A673 (cell line): ENCODE measurements around the gene KLC4. TPM values are rescaled to one million over a fixed set of nuclear protein-coding genes. Genes with fewer than 3 reads are reported as not detected.
A peak's percentile ranks its signal among the peaks of the same experiment; 100 is the strongest.

ENCODE experiments used
- BruUV-seq: library from RNA; stranded (reverse); fragments of 400-500 nt; replicated peaks from 2 replicates; lab custom pipeline; 2021; lab: Mats Ljungman, UMichigan
- CTCF ChIA-PET: fragments of 300-600 bp; sonication (Branson Sonifier 250); formaldehyde crosslinking; loops from one replicate; lab custom pipeline; 2022; ENCODE audit warnings: antibody characterized with exemption; lab: Charles Lee
- POLR2A ChIA-PET: fragments of 300-600 bp; sonication (Branson Sonifier 250); formaldehyde crosslinking; loops from one replicate; lab custom pipeline; 2022; ENCODE audit warnings: antibody characterized with exemption; ENCODE audit not compliant: low non-redundant PET; lab: Charles Lee
- DNase-seq: peaks from one replicate; pipeline ENCODE4 v3.0.0-alpha.2; 2015; ENCODE audit warnings: low spot score
- H3K27ac ChIP-seq: fragments of 200-600 bp; sonication (generic); 2 replicates; pipeline ENCODE4 v1.5.1; 2016; ENCODE audit warnings: mixed run types, low read depth, mild to moderate bottlenecking, mixed read lengths, antibody characterized with exemption, low read length; ENCODE audit not compliant: poor library complexity, severe bottlenecking
- H3K27me3 ChIP-seq: fragments of 200-600 bp; sonication (generic); replicated peaks from 2 replicates; pipeline ENCODE4 v1.6.1; 2017; ENCODE audit warnings: mixed run types, low read depth, mild to moderate bottlenecking, mixed read lengths, antibody characterized with exemption, low read length; ENCODE audit not compliant: insufficient read depth, poor library complexity
- H3K36me3 ChIP-seq: fragments of 200-600 bp; sonication (generic); 2 replicates; pipeline ENCODE4 v1.6.1; 2016; ENCODE audit warnings: mixed run types, mild to moderate bottlenecking, mixed read lengths, antibody characterized with exemption, low read length; ENCODE audit not compliant: insufficient read depth, poor library complexity, severe bottlenecking
- H3K4me1 ChIP-seq: fragments of 200-600 bp; sonication (generic); 2 replicates; pipeline ENCODE4 v1.6.1; 2017; ENCODE audit warnings: mixed run types, mild to moderate bottlenecking, mixed read lengths, antibody characterized with exemption, low read length; ENCODE audit not compliant: insufficient read depth, poor library complexity, severe bottlenecking
- H3K4me3 ChIP-seq: fragments of 200-600 bp; sonication (generic); 2 replicates; pipeline ENCODE4 v1.5.1; 2016; ENCODE audit warnings: low read depth, mixed run types, mild to moderate bottlenecking, mixed read lengths, low read length; ENCODE audit not compliant: poor library complexity, severe bottlenecking
- H3K9me3 ChIP-seq: fragments of 200-600 bp; sonication (generic); 2 replicates; pipeline ENCODE4 v1.6.1; 2016; ENCODE audit warnings: mixed run types, low read depth, mild to moderate bottlenecking, mixed read lengths, antibody characterized with exemption, low read length; ENCODE audit not compliant: poor library complexity, severe bottlenecking
- EZH2 ChIP-seq: fragments of 200-600 bp; sonication (generic); IDR thresholded peaks from 2 replicates; pipeline ENCODE4 v1.6.1; 2017; ENCODE audit warnings: borderline replicate concordance, low read depth, mild to moderate bottlenecking, mixed read lengths, antibody characterized with exemption, low read length; ENCODE audit not compliant: poor library complexity, severe bottlenecking
- intact Hi-C: fragments of 100-400 bp; cut with micrococcal nuclease; formaldehyde crosslinking; loops from one replicate; pipeline ENCODE4 v1.10.0; 2022; ENCODE audit not compliant: unreplicated experiment
- total RNA-seq: library from RNA; stranded (reverse); gene quantifications from 2 replicates; pipeline ENCODE4 v1.2.3, GENCODE V29; 2021
- TF ChIP-seq, protein P1 (sequence below): fragments of 300-800, 200-600 bp; sonication (generic); conservative IDR thresholded peaks from 2 replicates; pipeline ENCODE4 v1.5.1; 2017; ENCODE audit warnings: low read depth, mild to moderate bottlenecking, antibody characterized with exemption, low read length, moderate library complexity, mixed read lengths

The KLC4 gene
- total RNA-seq, 1 experiment from 2014 or later, result 21.3 TPM

GRCh38 chr6:43058531-43058930 is 900 bp upstream of the KLC4 start:
- H3K27me3 ChIP-seq, result no peaks in the 10 kb centered on the region
- peaks cover 18% of the 10 kb centered on the region for H3K4me1 ChIP-seq
- H3K4me3 ChIP-seq, result peak overlapping the region; percentile 88
- ChIA-PET POLR2A (no interaction called here), CTCF (no interaction called here)
- H3K9me3 ChIP-seq, result no peaks in the 10 kb centered on the region
- no TSS peak for BruUV-seq
- TF ChIP-seq, protein P1, sequence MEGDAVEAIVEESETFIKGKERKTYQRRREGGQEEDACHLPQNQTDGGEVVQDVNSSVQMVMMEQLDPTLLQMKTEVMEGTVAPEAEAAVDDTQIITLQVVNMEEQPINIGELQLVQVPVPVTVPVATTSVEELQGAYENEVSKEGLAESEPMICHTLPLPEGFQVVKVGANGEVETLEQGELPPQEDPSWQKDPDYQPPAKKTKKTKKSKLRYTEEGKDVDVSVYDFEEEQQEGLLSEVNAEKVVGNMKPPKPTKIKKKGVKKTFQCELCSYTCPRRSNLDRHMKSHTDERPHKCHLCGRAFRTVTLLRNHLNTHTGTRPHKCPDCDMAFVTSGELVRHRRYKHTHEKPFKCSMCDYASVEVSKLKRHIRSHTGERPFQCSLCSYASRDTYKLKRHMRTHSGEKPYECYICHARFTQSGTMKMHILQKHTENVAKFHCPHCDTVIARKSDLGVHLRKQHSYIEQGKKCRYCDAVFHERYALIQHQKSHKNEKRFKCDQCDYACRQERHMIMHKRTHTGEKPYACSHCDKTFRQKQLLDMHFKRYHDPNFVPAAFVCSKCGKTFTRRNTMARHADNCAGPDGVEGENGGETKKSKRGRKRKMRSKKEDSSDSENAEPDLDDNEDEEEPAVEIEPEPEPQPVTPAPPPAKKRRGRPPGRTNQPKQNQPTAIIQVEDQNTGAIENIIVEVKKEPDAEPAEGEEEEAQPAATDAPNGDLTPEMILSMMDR, result no peak
- no peak for TF ChIP-seq EZH2
- DNase-seq, result no peak
- peak overlapping the region; percentile 84 for H3K27ac ChIP-seq
- intact Hi-C loops, result no loop called here
- H3K36me3 ChIP-seq, result peaks cover 8% of the 10 kb centered on the region

GRCh38 chr6:43060034-43060754 is 763 bp downstream of the KLC4 start:
- POLR2A ChIA-PET, result no interaction called here
- DNase-seq, result no peak
- CTCF ChIA-PET, result no interaction called here
- intact Hi-C loops, result no loop called here
- TF ChIP-seq, protein P1, result no peak
- no peak for TF ChIP-seq EZH2
- Histone ChIP-seq H3K27me3 (no peaks in the 10 kb centered on the region), H3K4me3 (peak overlapping the region; percentile 88), H3K4me1 (peaks cover 13% of the 10 kb centered on the region), H3K36me3 (peaks cover 8% of the 10 kb centered on the region), H3K27ac (peak overlapping the region; percentile 84), H3K9me3 (no peaks in the 10 kb centered on the region)
- TSS peak; percentile 65 for BruUV-seq

DNA sequence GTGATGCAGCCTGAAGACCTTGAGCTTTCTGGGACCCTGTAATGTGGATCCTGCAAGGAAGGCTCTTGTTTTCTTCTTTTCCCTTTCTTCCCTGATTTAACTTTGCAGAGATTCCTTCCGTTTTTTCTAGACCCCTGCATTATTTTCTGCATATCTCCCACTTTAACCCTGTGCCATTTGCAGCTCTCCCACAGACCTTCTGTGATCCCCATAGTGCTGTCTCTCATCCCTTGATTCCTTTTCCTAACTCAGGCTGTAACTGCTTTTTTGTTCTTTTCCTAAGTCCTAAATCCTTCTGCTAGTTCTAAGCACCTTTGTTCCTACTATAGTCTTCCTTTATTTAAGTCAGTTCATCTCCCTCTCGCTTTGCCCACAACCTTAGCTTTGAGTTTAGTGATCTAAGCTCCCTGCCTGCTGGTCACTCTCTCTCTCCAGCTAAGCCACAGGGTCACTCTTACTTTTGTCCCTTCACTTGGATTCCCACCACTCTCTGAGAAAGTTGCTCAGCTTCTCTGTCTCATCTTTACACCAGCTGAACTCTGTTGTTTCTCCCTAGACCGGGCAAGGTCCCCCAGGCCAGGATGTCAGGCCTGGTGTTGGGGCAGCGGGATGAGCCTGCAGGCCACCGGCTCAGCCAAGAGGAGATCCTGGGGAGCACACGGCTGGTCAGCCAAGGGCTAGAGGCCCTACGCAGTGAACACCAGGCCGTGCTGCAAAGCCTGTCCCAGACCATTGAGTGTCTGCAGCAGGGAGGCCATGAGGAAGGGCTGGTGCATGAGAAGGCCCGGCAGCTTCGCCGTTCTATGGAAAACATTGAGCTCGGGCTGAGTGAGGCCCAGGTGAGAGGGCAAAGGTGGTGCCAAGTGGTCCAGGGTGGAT is 1.6 kb downstream of the KLC4 start:
- no peaks in the 10 kb centered on the region for H3K27me3 ChIP-seq
- CTCF ChIA-PET, result no interaction called here
- TF ChIP-seq, protein P1, result no peak
- no peak for TF ChIP-seq EZH2
- peaks cover 13% of the 10 kb centered on the region for H3K4me1 ChIP-seq
- no TSS peak for BruUV-seq
- POLR2A ChIA-PET, result interaction anchor here (0.7 kb wide), 1 partner anchor 64 kb away, joined by 3 read pairs; no protein-coding TSS in a partner anchor
- no peaks in the 10 kb centered on the region for H3K9me3 ChIP-seq
- no peak for DNase-seq
- peaks cover under 1% of the 10 kb centered on the region for H3K36me3 ChIP-seq
- intact Hi-C loops, result no loop called here
- peak overlapping the region; percentile 88 for H3K4me3 ChIP-seq
- no peak overlapping the region for H3K27ac ChIP-seq
